T-cell (primary cell): ENCODE results near the gene BMP10. TPM values are rescaled to one million over a fixed set of nuclear protein-coding genes. Genes with fewer than 3 reads are reported as not detected.

Experiments used
- ATAC-seq, 4 experiments: fragments of 200-7000 bp in 3 of 4; fragments of 150-1000 bp in 1 of 4; cut with Tn5 transposase; replicated peaks in 1 of 4; 1 replicate in 3 of 4; 2 replicates in 1 of 4; pipeline ENCODE4 v1.10.0; 2021; ENCODE audit warnings: moderate library complexity in 3 of 4, mild to moderate bottlenecking in 2 of 4, moderate number of reproducible peaks in 1 of 4
- CTCF ChIA-PET, 2 donors: fragments of 300-600 bp; sonication (Branson Sonifier 250); formaldehyde crosslinking; loops; one replicate each; lab custom pipeline; 2022; ENCODE audit warnings: antibody characterized with exemption in 2 of 2; lab: Charles Lee
- POLR2A ChIA-PET, 2 donors: fragments of 300-600 bp; sonication (Branson Sonifier 250); formaldehyde crosslinking; loops; one replicate each; lab custom pipeline; 2022; ENCODE audit warnings: antibody characterized with exemption in 2 of 2; lab: Charles Lee
- DNase-seq, 35 experiments: peaks; one replicate each; pipeline versions ENCODE4 v3.0.0 to v3.0.0-alpha.2; 2013 to 2023
- H3K27ac ChIP-seq: one replicate; pipeline ENCODE4 v1.5.1; 2013; ENCODE audit warnings: low read length
- H3K27me3 ChIP-seq, 2 experiments: replicated peaks in 1 of 2; 1 replicate in 1 of 2; 2 replicates in 1 of 2; pipeline versions ENCODE4 v1.6.1 to v1.7.0; 2013; ENCODE audit warnings: low read length in 1 of 2, mixed read lengths in 1 of 2; ENCODE audit not compliant: control insufficient read depth in 2 of 2, insufficient read depth in 2 of 2; ENCODE audit errors: extremely low read depth in 1 of 2
- H3K36me3 ChIP-seq, 2 donors: 1 replicate in 1 of 2; 2 replicates in 1 of 2; pipeline versions ENCODE4 v1.6.1 to v1.7.0; 2013; ENCODE audit warnings: low read length in 1 of 2; ENCODE audit not compliant: control insufficient read depth in 2 of 2, insufficient read depth in 1 of 2; ENCODE audit errors: extremely low read depth in 1 of 2
- H3K4me1 ChIP-seq, 2 experiments: 1 replicate in 1 of 2; 2 replicates in 1 of 2; pipeline versions ENCODE4 v1.6.1 to v1.7.0; 2013; ENCODE audit warnings: low read length in 2 of 2, mixed read lengths in 1 of 2; ENCODE audit not compliant: insufficient read depth in 2 of 2, control insufficient read depth in 1 of 2; ENCODE audit errors: extremely low read depth in 1 of 2
- H3K4me3 ChIP-seq, 2 donors: 1 replicate in 1 of 2; 2 replicates in 1 of 2; pipeline versions ENCODE4 v1.5.1 to v1.7.0; 2013; ENCODE audit warnings: mild to moderate bottlenecking in 2 of 2, low read length in 1 of 2, moderate library complexity in 1 of 2; ENCODE audit not compliant: control insufficient read depth in 1 of 2; ENCODE audit errors: extremely low read depth in 1 of 2
- H3K9me3 ChIP-seq: 2 replicates; pipeline ENCODE4 v1.7.0; 2013
- H3K27ac Mint-ChIP-seq, 2 donors: one replicate each; pipeline ENCODE4 v1.8.0; 2020 to 2021; ENCODE audit warnings: mild to moderate bottlenecking in 2 of 2, mixed read lengths in 2 of 2
- H3K27me3 Mint-ChIP-seq, 2 donors: one replicate each; pipeline ENCODE4 v1.8.0; 2021 to 2022; ENCODE audit warnings: mixed read lengths in 2 of 2
- H3K36me3 Mint-ChIP-seq: one replicate; pipeline ENCODE4 v1.8.0; 2021; ENCODE audit warnings: mixed read lengths
- H3K4me1 Mint-ChIP-seq, 3 donors: one replicate each; pipeline ENCODE4 v1.8.0; 2020 to 2022; ENCODE audit warnings: mixed read lengths in 3 of 3, mild to moderate bottlenecking in 1 of 3
- H3K4me3 Mint-ChIP-seq, 3 donors: one replicate each; pipeline ENCODE4 v1.8.0; 2020 to 2022; ENCODE audit warnings: mild to moderate bottlenecking in 3 of 3, mixed read lengths in 3 of 3, moderate library complexity in 3 of 3
- H3K9me3 Mint-ChIP-seq, 3 donors: one replicate each; pipeline ENCODE4 v1.8.0; 2020 to 2022; ENCODE audit warnings: mixed read lengths in 3 of 3
- WGBS: methylation state at CpG from one replicate; pipeline ENCODE4 v1.1.5; 2013; ENCODE audit warnings: missing lambda C conversion rate; ENCODE audit not compliant: insufficient coverage; 5-methylcytosine and 5-hydroxymethylcytosine counted together
- total RNA-seq, 35 experiments: library from RNA in 6 of 35; stranded (reverse) in 6 of 35; fragments of 120-200 nt in 1 of 35; gene quantifications; one replicate each; pipeline versions ENCODE4 v1.2.1 to v1.2.4 and lab custom pipeline; 2013 to 2026

Gene BMP10
- total RNA-seq, 5 donors from 2014 or later (not counting 1 experiment from before 2014, with no cell fraction given): not detected

GRCh38 chr2:68860111-68860510, 11.1 kb downstream of the BMP10 start:
- H3K27me3 Mint-ChIP-seq: peaks cover 1 to 3% of the 10 kb centered on the region in 2 donors
- Histone ChIP-seq H3K4me3 (no peak overlapping the region), H3K9me3 (no peaks in the 10 kb centered on the region), H3K27me3 (peaks cover 0 to 2% of the 10 kb centered on the region in 2 experiments), H3K36me3 (no peaks in the 10 kb centered on the region), H3K4me1 (no peaks in the 10 kb centered on the region), H3K27ac (no peak overlapping the region)
- ATAC-seq (no peak), DNase-seq (no peak)
- no peaks in the 10 kb centered on the region for H3K36me3 Mint-ChIP-seq
- H3K4me1 Mint-ChIP-seq: peaks cover 0 to 2% (median 0%) of the 10 kb centered on the region in 3 donors
- no peak overlapping the region for H3K4me3 Mint-ChIP-seq
- H3K9me3 Mint-ChIP-seq: no peaks in the 10 kb centered on the region
- ChIA-PET CTCF (interaction anchor here (0.6 kb wide), 3 partner anchors 9 to 372 kb away, joined by 3 to 4 read pairs (median 3); no protein-coding TSS in a partner anchor), POLR2A (interaction anchor here in 1 of 2 donors (0.6 kb wide), 1 partner anchor 1136 kb away, joined by 3 read pairs; no protein-coding TSS in a partner anchor)
- H3K27ac Mint-ChIP-seq: no peak overlapping the region
- 86% methylated on average over 1 of the region's 3 CpGs for WGBS

DNA sequence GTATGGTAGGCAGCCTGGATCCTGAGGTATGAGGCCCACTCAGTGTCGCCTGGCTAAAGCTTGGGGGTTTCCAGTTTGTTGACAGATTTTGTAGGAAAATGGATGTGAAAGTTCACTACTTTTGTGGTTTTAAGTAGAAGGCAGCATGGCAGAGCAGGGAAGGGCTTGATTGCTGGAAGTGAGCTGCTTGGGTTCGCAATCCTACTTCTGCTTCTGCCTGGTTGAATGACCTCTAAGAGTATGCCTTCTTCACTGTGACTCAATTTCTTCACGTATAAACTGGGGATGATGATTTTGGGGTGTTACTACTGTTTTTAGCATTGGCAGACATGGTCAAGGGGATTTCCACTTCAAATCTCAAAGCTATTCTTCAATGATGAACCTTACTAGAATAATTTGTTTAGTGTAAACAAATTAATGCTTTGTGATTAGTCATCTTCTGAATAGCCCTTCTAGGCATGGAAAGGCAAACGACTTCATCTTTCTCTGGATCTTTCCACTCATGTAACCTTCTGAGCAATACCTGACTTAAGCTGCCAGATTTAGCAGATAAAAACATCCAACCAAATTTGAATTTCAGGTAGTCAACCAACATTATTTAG, 13.2 kb downstream of the BMP10 start:
- Mint-ChIP-seq H3K27ac (no peak overlapping the region), H3K27me3 (peaks cover 8 to 10% of the 10 kb centered on the region in 2 donors), H3K36me3 (no peaks in the 10 kb centered on the region), H3K4me3 (no peak overlapping the region), H3K4me1 (peaks cover 0 to 2% (median 0%) of the 10 kb centered on the region in 3 donors), H3K9me3 (no peaks in the 10 kb centered on the region)
- no peaks in the 10 kb centered on the region for H3K36me3 ChIP-seq
- ATAC-seq (no peak), DNase-seq (peak in 1 of 35 experiments; percentile 16)
- no peak overlapping the region for H3K4me3 ChIP-seq
- CTCF ChIA-PET: interaction anchor here in 1 of 2 donors (1.6 kb wide), 1 partner anchor 28 kb away, joined by 3 read pairs; no protein-coding TSS in a partner anchor
- peaks cover 0 to 2% of the 10 kb centered on the region in 2 experiments for H3K27me3 ChIP-seq
- WGBS: 59% methylated on average over 2 of the region's 4 CpGs
- no peak overlapping the region for H3K27ac ChIP-seq
- H3K9me3 ChIP-seq: no peaks in the 10 kb centered on the region
- H3K4me1 ChIP-seq: no peaks in the 10 kb centered on the region
- POLR2A ChIA-PET: no interaction called here

GRCh38 chr2:68857202-68857845, 13.9 kb downstream of the BMP10 start:
- no peaks in the 10 kb centered on the region for H3K36me3 Mint-ChIP-seq
- Histone ChIP-seq H3K36me3 (no peaks in the 10 kb centered on the region), H3K27ac (no peak overlapping the region), H3K27me3 (peaks cover 0 to 2% of the 10 kb centered on the region in 2 experiments), H3K4me1 (no peaks in the 10 kb centered on the region), H3K9me3 (no peaks in the 10 kb centered on the region), H3K4me3 (no peak overlapping the region)
- H3K27me3 Mint-ChIP-seq: peaks cover 8 to 10% of the 10 kb centered on the region in 2 donors
- H3K27ac Mint-ChIP-seq: no peak overlapping the region
- no CpG with 5 or more reads among the region's 3 CpGs for WGBS
- DNase-seq (no peak), ATAC-seq (no peak)
- CTCF ChIA-PET: interaction anchor here in 1 of 2 donors (1.6 kb wide), 1 partner anchor 28 kb away, joined by 3 read pairs; no protein-coding TSS in a partner anchor
- H3K9me3 Mint-ChIP-seq: no peaks in the 10 kb centered on the region
- POLR2A ChIA-PET: no interaction called here
- H3K4me1 Mint-ChIP-seq: peaks cover 0 to 2% (median 0%) of the 10 kb centered on the region in 3 donors
- H3K4me3 Mint-ChIP-seq: no peak overlapping the region

DNA sequence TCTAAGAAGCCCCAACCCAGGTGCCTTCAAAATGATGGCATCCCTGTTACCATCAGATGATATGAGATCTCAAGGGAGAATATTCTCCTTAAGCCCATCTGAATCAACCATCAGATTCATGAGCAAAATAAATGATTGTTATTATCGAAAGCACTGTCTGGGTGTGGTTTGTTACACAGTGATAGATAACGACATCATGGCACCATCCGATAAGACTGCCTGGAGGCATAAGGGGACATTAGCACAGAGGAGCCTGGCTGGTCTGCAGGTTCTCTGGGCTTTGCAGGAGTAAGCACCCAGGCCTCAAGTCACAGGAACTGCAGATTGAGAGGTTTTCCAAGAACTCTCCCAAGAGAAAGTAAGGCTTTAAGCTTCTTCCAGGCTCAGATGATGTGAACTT, 15.6 kb downstream of the BMP10 start:
- Histone ChIP-seq H3K27me3 (peaks cover 0 to 4% of the 10 kb centered on the region in 2 experiments), H3K4me3 (no peak overlapping the region), H3K4me1 (no peaks in the 10 kb centered on the region), H3K36me3 (no peaks in the 10 kb centered on the region), H3K27ac (no peak overlapping the region), H3K9me3 (no peaks in the 10 kb centered on the region)
- POLR2A ChIA-PET: no interaction called here
- peaks cover 8 to 15% of the 10 kb centered on the region in 2 donors for H3K27me3 Mint-ChIP-seq
- no peaks in the 10 kb centered on the region for H3K36me3 Mint-ChIP-seq
- DNase-seq (no peak), ATAC-seq (no peak)
- CTCF ChIA-PET: interaction anchor here (0.6 to 1.3 kb wide), 3 partner anchors 11 to 356 kb away, joined by 3 read pairs; no protein-coding TSS in a partner anchor
- no peak overlapping the region for H3K27ac Mint-ChIP-seq
- peaks cover 0 to 2% (median 0%) of the 10 kb centered on the region in 3 donors for H3K4me1 Mint-ChIP-seq
- H3K4me3 Mint-ChIP-seq: no peak overlapping the region
- WGBS: no CpG with 5 or more reads among the region's 3 CpGs
- H3K9me3 Mint-ChIP-seq: no peaks in the 10 kb centered on the region

DNA sequence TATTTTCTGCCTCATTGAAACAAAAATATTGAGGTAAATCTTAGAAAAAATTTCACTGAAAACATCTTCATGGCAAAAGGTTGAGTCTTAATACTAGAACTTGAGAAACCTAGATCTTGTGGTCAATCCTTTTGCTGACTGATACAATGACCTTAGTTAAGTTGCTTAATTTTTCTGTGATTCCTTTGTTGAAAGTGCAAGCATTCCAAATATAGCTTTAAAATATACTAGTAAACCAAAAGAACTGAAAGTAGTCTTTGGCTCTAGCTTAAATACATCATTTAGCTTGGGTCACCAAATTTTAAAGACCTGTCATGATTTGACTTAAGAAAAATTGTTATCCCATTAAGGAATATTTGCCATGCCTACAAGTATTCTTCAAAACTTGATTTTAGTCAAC, 16.7 kb downstream of the BMP10 start:
- ChIA-PET CTCF (interaction anchor here in 1 of 2 donors (1.3 kb wide), 1 partner anchor 12 kb away, joined by 3 read pairs; no protein-coding TSS in a partner anchor), POLR2A (interaction anchor here in 1 of 2 donors (0.7 kb wide), 1 partner anchor 23 kb away, joined by 3 read pairs; no protein-coding TSS in a partner anchor)
- no peak for DNase-seq
- no peak overlapping the region for H3K4me3 ChIP-seq
- Mint-ChIP-seq H3K4me3 (no peak overlapping the region), H3K9me3 (no peaks in the 10 kb centered on the region), H3K27ac (no peak overlapping the region), H3K36me3 (no peaks in the 10 kb centered on the region), H3K27me3 (peaks cover 8 to 22% of the 10 kb centered on the region in 2 donors), H3K4me1 (peaks cover 0 to 2% (median 0%) of the 10 kb centered on the region in 3 donors)
- no peak for ATAC-seq
- no peak overlapping the region for H3K27ac ChIP-seq
- H3K9me3 ChIP-seq: no peaks in the 10 kb centered on the region
- no peaks in the 10 kb centered on the region for H3K4me1 ChIP-seq
- peaks cover 0 to 5% of the 10 kb centered on the region in 2 experiments for H3K27me3 ChIP-seq
- H3K36me3 ChIP-seq: no peaks in the 10 kb centered on the region

DNA sequence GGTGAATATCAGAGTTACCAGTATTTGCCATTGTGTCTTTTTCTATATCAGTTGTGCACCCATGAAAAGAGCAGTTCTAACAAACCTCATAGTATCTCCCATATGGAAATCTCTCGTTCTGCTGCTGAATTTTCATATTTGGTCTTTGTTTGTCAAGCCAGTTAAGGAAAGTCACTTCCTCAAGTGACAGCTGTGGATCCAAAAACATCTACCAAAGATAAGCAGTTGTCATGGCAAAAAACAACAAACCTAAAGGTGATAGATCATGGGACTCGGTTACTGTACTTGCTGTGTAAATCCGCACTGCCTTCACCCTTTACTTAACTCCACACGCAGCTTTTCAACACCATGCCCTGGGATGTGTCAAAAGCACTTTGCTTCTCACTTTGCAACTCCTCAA, 17.3 kb downstream of the BMP10 start:
- H3K27me3 Mint-ChIP-seq: peaks cover 8 to 24% of the 10 kb centered on the region in 2 donors
- no peak overlapping the region for H3K27ac ChIP-seq
- H3K4me1 Mint-ChIP-seq: peaks cover 0 to 2% (median 0%) of the 10 kb centered on the region in 3 donors
- peaks cover 0 to 5% of the 10 kb centered on the region in 2 experiments for H3K27me3 ChIP-seq
- no peaks in the 10 kb centered on the region for H3K9me3 ChIP-seq
- H3K27ac Mint-ChIP-seq: no peak overlapping the region
- no peak overlapping the region for H3K4me3 Mint-ChIP-seq
- no peaks in the 10 kb centered on the region for H3K36me3 Mint-ChIP-seq
- H3K4me1 ChIP-seq: no peaks in the 10 kb centered on the region
- 100% methylated on average over 3 of the region's 4 CpGs for WGBS
- no peak for ATAC-seq
- CTCF ChIA-PET: interaction anchor here in 1 of 2 donors (0.5 kb wide), 1 partner anchor 785 kb away, joined by 3 read pairs; no protein-coding TSS in a partner anchor
- H3K9me3 Mint-ChIP-seq: no peaks in the 10 kb centered on the region
- no peak for DNase-seq
- H3K4me3 ChIP-seq: no peak overlapping the region
- POLR2A ChIA-PET: interaction anchor here in 1 of 2 donors (0.7 kb wide), 1 partner anchor 23 kb away, joined by 3 read pairs; no protein-coding TSS in a partner anchor
- no peaks in the 10 kb centered on the region for H3K36me3 ChIP-seq
